CD14-positive monocyte (primary cell): ENCODE results near the gene PDXDC1. TPM values are rescaled to one million over a fixed set of nuclear protein-coding genes. Genes with fewer than 3 reads are reported as not detected.
"Not testable (repeated sequence)": the region's sequence is repeated elsewhere in the genome, so short reads cannot be mapped to it uniquely, and the experiment has no call there.

Experiments
- DNase-seq, 3 donors: peaks; one replicate each; pipeline ENCODE4 v3.0.0-alpha.2; 2011 to 2022
- H2AFZ ChIP-seq: 2 replicates; pipeline ENCODE4 v1.6.0; 2012; ENCODE audit warnings: mild to moderate bottlenecking, low read depth, low read length, inconsistent platforms; ENCODE audit not compliant: insufficient read depth, poor library complexity, severe bottlenecking
- H3K27ac ChIP-seq, 2 donors: 1 replicate in 1 of 2; 2 replicates in 1 of 2; pipeline ENCODE4 v1.5.1; 2012 to 2013; ENCODE audit warnings: low read length in 2 of 2, control low read depth in 1 of 2, inconsistent platforms in 1 of 2, low read depth in 1 of 2, mild to moderate bottlenecking in 1 of 2
- H3K27me3 ChIP-seq, 2 donors: one replicate each; pipeline versions ENCODE4 v1.6.0 to v1.6.1; 2011 to 2013; ENCODE audit warnings: low read length in 2 of 2; ENCODE audit not compliant: control insufficient read depth in 2 of 2, insufficient read depth in 2 of 2
- H3K36me3 ChIP-seq, 2 donors: replicated peaks in 1 of 2; 1 replicate in 1 of 2; 2 replicates in 1 of 2; pipeline versions ENCODE4 v1.5.1 to v1.6.1; 2012 to 2013; ENCODE audit warnings: low read length in 2 of 2, control low read depth in 1 of 2, inconsistent platforms in 1 of 2, mild to moderate bottlenecking in 1 of 2; ENCODE audit not compliant: insufficient read depth in 2 of 2, control insufficient read depth in 1 of 2
- H3K4me1 ChIP-seq, 2 donors: 1 replicate in 1 of 2; 2 replicates in 1 of 2; pipeline versions ENCODE4 v1.5.1 to v1.6.1; 2012 to 2013; ENCODE audit warnings: low read length in 2 of 2, control low read depth in 1 of 2, inconsistent platforms in 1 of 2, mild to moderate bottlenecking in 1 of 2, moderate library complexity in 1 of 2; ENCODE audit not compliant: insufficient read depth in 2 of 2, control insufficient read depth in 1 of 2
- H3K4me2 ChIP-seq: replicated peaks from 2 replicates; pipeline ENCODE3; 2012; ENCODE audit warnings: low read length, moderate library complexity, mild to moderate bottlenecking; ENCODE audit not compliant: poor library complexity, severe bottlenecking; ENCODE audit errors: extremely low read depth
- H3K4me3 ChIP-seq, 3 experiments: fragments of 200-600 bp in 1 of 3; sonication (generic) in 1 of 3; replicated peaks in 1 of 3; 1 replicate in 2 of 3; 2 replicates in 1 of 3; pipeline ENCODE4 v1.5.1; 2011 to 2013; ENCODE audit warnings: low read length in 3 of 3, mild to moderate bottlenecking in 3 of 3, control low read depth in 2 of 3, low read depth in 2 of 3, inconsistent platforms in 1 of 3, moderate library complexity in 1 of 3
- H3K79me2 ChIP-seq: 2 replicates; pipeline ENCODE4 v1.6.0; 2012; ENCODE audit warnings: mild to moderate bottlenecking, control low read depth, inconsistent platforms, low read length, moderate library complexity; ENCODE audit not compliant: insufficient read depth
- H3K9ac ChIP-seq: 2 replicates; pipeline ENCODE4 v1.6.0; 2017; ENCODE audit warnings: low read length, mild to moderate bottlenecking; ENCODE audit not compliant: insufficient read depth, poor library complexity, severe bottlenecking
- H3K9me3 ChIP-seq, 2 donors: replicated peaks in 1 of 2; 1 replicate in 1 of 2; 2 replicates in 1 of 2; pipeline versions ENCODE4 v1.5.1 to v1.6.1; 2012 to 2013; ENCODE audit warnings: low read length in 2 of 2, control low read depth in 1 of 2; ENCODE audit not compliant: control insufficient read depth in 1 of 2, insufficient read depth in 1 of 2
- H4K20me1 ChIP-seq: 2 replicates; pipeline ENCODE4 v1.6.0; 2012; ENCODE audit warnings: mild to moderate bottlenecking, low read length, control low read depth, moderate library complexity; ENCODE audit not compliant: insufficient read depth
- H3K27ac Mint-ChIP-seq, 7 donors: one replicate each; pipeline ENCODE4 v1.8.0; 2020; ENCODE audit warnings: mild to moderate bottlenecking in 7 of 7, mixed read lengths in 7 of 7, moderate library complexity in 6 of 7, inconsistent platforms in 2 of 7
- H3K27me3 Mint-ChIP-seq, 3 donors: one replicate each; pipeline ENCODE4 v1.8.0; 2021 to 2022; ENCODE audit warnings: low read depth in 3 of 3, mild to moderate bottlenecking in 3 of 3, mixed read lengths in 3 of 3, moderate library complexity in 3 of 3, inconsistent platforms in 1 of 3
- H3K36me3 Mint-ChIP-seq, 2 donors: one replicate each; pipeline ENCODE4 v1.8.0; 2020; ENCODE audit warnings: mixed read lengths in 2 of 2, inconsistent platforms in 1 of 2, mild to moderate bottlenecking in 1 of 2
- H3K4me1 Mint-ChIP-seq: one replicate; pipeline ENCODE4 v1.8.0; 2020; ENCODE audit warnings: mild to moderate bottlenecking, mixed read lengths
- H3K4me3 Mint-ChIP-seq, 2 donors: one replicate each; pipeline ENCODE4 v1.8.0; 2020; ENCODE audit warnings: mild to moderate bottlenecking in 2 of 2, mixed read lengths in 2 of 2, moderate library complexity in 1 of 2
- H3K9me3 Mint-ChIP-seq, 7 donors: one replicate each; pipeline ENCODE4 v1.8.0; 2020 to 2022; ENCODE audit warnings: mixed read lengths in 7 of 7, mild to moderate bottlenecking in 6 of 7, moderate library complexity in 6 of 7, inconsistent platforms in 2 of 7
- WGBS: methylation state at CpG from one replicate; pipeline ENCODE4 v1.1.5; 2013; ENCODE audit warnings: missing lambda C conversion rate; ENCODE audit not compliant: insufficient coverage; 5-methylcytosine and 5-hydroxymethylcytosine counted together
- intact Hi-C, 2 donors: fragments of 100-400 bp; cut with micrococcal nuclease; formaldehyde crosslinking; loops; one replicate each; pipeline versions ENCODE4 v1.15.0 to v1.15.1; 2023
- polyA plus RNA-seq, 3 donors: library from polyadenylated mRNA; depleted of rRNA in 1 of 3; unstranded in 2 of 3; stranded (reverse) in 1 of 3; fragments of 300-500 nt in 2 of 3; fragments of >200 nt in 1 of 3; fragmentation: Illumina TruSeq in 2 of 3; gene quantifications; 1 replicate in 2 of 3; 2 replicates in 1 of 3; pipeline ENCODE4 v1.2.3, GENCODE V29; 2012 to 2021

The PDXDC1 gene
- polyA plus RNA-seq, 3 donors: 22.3 to 50.1 (median 36.0) TPM

DNA sequence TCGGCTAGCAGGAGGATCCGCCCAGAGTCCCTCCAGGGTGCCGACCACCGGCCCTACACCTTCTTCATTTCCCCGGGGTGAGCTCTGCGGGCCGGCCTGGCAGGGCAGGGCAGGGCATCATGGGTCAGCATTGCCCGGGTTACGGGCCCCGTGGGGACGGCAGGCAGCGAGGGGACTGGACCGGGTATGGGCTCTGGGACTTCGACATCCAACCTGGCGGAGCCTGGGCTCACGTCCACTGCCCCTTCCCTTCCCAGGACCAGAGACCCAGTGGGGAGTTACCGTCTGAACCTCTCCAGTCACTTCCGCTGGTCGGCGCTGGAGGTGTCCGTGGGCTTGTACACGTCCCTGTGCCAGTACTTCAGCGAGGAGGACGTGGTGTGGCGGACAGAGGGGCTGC, 44.6 kb upstream of the PDXDC1 start:
- intact Hi-C loops, H3K9me3 ChIP-seq, H4K20me1 ChIP-seq, H3K36me3 Mint-ChIP-seq, H3K4me3 Mint-ChIP-seq, DNase-seq, H3K4me1 ChIP-seq, H3K27me3 ChIP-seq, H3K36me3 ChIP-seq, H3K27ac Mint-ChIP-seq, H3K4me2 ChIP-seq, H3K79me2 ChIP-seq, H2AFZ ChIP-seq, H3K4me3 ChIP-seq, H3K9ac ChIP-seq, H3K4me1 Mint-ChIP-seq, H3K27me3 Mint-ChIP-seq, H3K9me3 Mint-ChIP-seq, H3K27ac ChIP-seq: not testable (repeated sequence)
- no CpG with 5 or more reads among the region's 25 CpGs for WGBS

DNA sequence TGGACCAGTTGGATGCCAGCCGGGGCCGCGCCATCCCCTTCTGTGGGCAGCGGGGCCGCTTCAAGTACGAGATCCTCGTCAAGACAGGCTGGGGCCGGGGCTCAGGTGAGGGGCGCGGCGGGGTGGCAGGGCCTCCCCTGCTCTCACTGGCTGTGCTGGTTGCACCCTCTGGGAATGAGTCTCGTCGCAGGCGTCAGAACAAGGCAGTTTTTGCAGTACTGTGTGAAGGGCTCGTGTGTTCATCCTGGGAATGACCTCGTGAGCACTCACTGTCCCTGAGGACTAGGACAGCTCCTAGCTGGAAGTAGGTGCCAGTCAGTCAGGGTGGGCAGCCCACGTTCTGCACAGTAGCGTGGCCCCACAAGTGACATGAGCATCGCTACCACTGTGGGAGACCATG, 43.9 kb upstream of the PDXDC1 start:
- H3K4me3 Mint-ChIP-seq, H3K79me2 ChIP-seq, H3K27me3 ChIP-seq, H3K9ac ChIP-seq, H3K36me3 ChIP-seq, H2AFZ ChIP-seq, H3K27ac Mint-ChIP-seq, DNase-seq, H3K9me3 Mint-ChIP-seq, H3K4me1 Mint-ChIP-seq, H3K9me3 ChIP-seq, H3K27me3 Mint-ChIP-seq, H3K27ac ChIP-seq, H4K20me1 ChIP-seq, H3K36me3 Mint-ChIP-seq, H3K4me3 ChIP-seq, intact Hi-C loops, H3K4me1 ChIP-seq, H3K4me2 ChIP-seq: not testable (repeated sequence)
- 100% methylated on average over 3 of the region's 19 CpGs for WGBS

DNA sequence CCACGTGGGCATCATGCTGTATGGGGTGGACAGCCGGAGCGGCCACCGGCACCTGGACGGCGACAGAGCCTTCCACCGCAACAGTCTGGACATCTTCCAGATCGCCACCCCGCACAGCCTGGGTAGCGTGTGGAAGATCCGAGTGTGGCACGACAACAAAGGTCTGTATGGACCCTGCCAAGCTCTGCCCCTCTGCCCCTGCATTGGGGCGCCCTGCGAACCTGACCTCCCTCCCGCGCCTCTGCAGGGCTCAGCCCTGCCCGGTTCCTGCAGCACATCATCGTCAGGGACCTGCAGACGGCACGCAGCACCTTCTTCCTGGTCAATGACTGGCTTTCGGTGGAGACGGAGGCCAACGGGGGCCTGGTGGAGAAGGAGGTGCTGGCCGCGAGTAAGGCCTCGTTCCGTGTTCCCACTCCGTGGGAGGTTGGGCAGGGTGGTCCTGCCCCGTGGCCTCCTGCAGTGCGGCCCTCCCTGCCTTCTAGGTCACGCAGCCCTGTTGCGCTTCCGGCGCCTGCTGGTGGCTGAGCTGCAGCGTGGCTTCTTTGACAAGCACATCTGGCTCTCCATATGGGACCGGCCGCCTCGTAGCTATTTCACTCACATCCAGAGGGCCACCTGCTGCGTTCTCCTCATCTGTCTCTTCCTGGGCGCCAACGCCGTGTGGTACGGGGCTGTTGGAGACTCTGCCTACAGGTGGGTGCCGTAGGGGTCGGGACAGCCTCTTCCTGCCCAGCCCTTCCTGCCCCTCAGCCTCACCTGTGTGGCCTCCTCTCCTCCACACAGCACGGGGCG, 42.0 kb upstream of the PDXDC1 start:
- WGBS: no CpG with 5 or more reads among the region's 47 CpGs
- H3K4me2 ChIP-seq, H3K4me1 Mint-ChIP-seq, DNase-seq, H3K9me3 Mint-ChIP-seq, H3K36me3 ChIP-seq, H3K4me1 ChIP-seq, H3K36me3 Mint-ChIP-seq, H3K27me3 ChIP-seq, H3K27ac ChIP-seq, H3K27ac Mint-ChIP-seq, H3K4me3 Mint-ChIP-seq, H4K20me1 ChIP-seq, H3K9ac ChIP-seq, H3K4me3 ChIP-seq, H3K27me3 Mint-ChIP-seq, H3K9me3 ChIP-seq, H3K79me2 ChIP-seq, intact Hi-C loops, H2AFZ ChIP-seq: not testable (repeated sequence)

DNA sequence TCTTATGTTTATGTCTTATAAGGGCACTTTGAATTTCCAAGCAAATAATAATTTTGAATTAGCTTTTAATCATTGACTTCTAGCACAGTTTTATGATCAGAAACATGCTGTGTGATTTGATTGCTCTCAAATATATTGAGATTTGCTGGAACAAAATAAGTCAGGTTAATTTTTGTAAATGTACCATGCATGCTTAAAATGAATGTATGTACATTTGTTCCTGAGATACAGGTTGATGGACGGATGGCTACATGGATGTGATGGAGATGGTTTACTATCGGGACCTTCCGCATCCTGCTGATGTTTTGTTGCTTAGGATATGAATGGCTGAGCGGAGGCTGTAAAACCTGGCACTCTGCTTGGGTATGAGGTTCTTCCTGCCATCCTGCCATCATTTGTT, 37.7 kb upstream of the PDXDC1 start, which contains the start of gene NPIPA1:
TSS of gene NPIPA1 (plus strand) at position 301 of the 400 bp plus-strand sequence. CDS start at position 301, 0 bp downstream.
- H3K27ac Mint-ChIP-seq, H3K9me3 ChIP-seq, DNase-seq, H3K36me3 ChIP-seq, H3K4me2 ChIP-seq, H3K4me1 ChIP-seq, H3K4me3 Mint-ChIP-seq, H3K36me3 Mint-ChIP-seq, H2AFZ ChIP-seq, H3K4me1 Mint-ChIP-seq, H3K4me3 ChIP-seq, H3K27ac ChIP-seq, H4K20me1 ChIP-seq, intact Hi-C loops, H3K27me3 ChIP-seq, H3K9ac ChIP-seq, H3K27me3 Mint-ChIP-seq, H3K79me2 ChIP-seq, H3K9me3 Mint-ChIP-seq: not testable (repeated sequence)
- WGBS: no CpG with 5 or more reads among the region's 4 CpGs
